Stimulated activated naive CD8-positive, alpha-beta T cell treated with anti-CD3 and anti-CD28 coated beads, Interleukin-15, Interleukin-2, amounts not matched to agents 100 ng/mL and 50 ng/mL, for 24 hours (primary cell): ENCODE measurements around the gene CRMP1.

Source experiments
- H3K27ac Mint-ChIP-seq: one replicate; pipeline ENCODE4 v1.8.0; 2021; ENCODE audit warnings: mild to moderate bottlenecking, mixed read lengths
- H3K27me3 Mint-ChIP-seq: one replicate; pipeline ENCODE4 v1.8.0; 2021; ENCODE audit warnings: mixed read lengths
- H3K36me3 Mint-ChIP-seq: one replicate; pipeline ENCODE4 v1.8.0; 2021; ENCODE audit warnings: low read depth, mixed read lengths
- H3K4me1 Mint-ChIP-seq: one replicate; pipeline ENCODE4 v1.8.0; 2021; ENCODE audit warnings: low read depth, mixed read lengths
- H3K4me3 Mint-ChIP-seq: one replicate; pipeline ENCODE4 v1.8.0; 2021; ENCODE audit warnings: mild to moderate bottlenecking, mixed read lengths
- H3K9me3 Mint-ChIP-seq: one replicate; pipeline ENCODE4 v1.8.0; 2021; ENCODE audit warnings: mixed read lengths

Gene CRMP1

GRCh38 chr4:5798946-5799345 is 93.9 kb downstream of the CRMP1 start:
- Mint-ChIP-seq H3K27me3 (peaks cover 3% of the 10 kb centered on the region), H3K4me3 (no peak overlapping the region), H3K36me3 (no peaks in the 10 kb centered on the region), H3K9me3 (peaks cover 7% of the 10 kb centered on the region), H3K27ac (no peak overlapping the region), H3K4me1 (no peaks in the 10 kb centered on the region)

DNA sequence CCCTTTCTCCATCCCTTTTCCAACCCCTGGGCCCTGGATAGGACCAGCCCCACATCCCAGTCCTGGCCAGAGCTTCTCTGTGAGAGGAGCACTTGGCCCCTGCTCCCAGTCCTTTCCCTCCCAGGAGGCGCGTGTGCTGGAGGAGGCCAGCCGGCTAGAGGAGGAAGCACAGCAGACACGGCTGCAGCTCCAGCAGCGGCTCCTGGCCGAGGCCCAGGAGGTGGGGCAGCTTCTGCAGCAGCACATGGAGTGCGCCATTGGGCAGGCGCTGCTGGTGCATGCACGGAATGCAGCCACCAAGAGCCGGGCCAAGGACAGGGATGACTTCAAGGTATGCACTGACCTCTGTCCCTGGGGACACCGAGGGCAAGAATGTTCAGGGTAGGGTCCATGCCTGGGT is 94.4 kb downstream of the CRMP1 start:
- peaks cover 7% of the 10 kb centered on the region for H3K9me3 Mint-ChIP-seq
- no peaks in the 10 kb centered on the region for H3K4me1 Mint-ChIP-seq
- H3K4me3 Mint-ChIP-seq, result no peak overlapping the region
- no peak overlapping the region for H3K27ac Mint-ChIP-seq
- H3K36me3 Mint-ChIP-seq, result no peaks in the 10 kb centered on the region
- peaks cover 3% of the 10 kb centered on the region for H3K27me3 Mint-ChIP-seq

DNA sequence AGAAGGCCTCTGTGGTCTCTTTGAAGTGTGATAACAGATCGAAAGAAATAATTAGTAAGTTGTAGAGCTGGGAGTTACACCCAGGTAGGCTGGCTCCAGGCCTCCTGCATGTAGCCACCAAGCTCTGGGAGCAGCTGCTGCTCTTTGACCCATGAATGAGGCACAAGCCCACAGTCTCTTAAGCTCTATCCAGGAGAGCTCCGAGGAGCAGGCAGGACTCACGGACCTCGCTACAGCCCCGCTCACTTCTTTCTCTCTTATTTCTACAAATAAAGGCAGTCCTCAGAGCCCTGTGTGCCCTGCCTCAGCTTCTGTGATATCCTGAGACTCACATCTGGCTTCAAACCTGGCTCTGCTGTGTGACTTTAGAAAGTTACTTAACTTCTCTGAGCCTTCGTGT is 95.0 kb downstream of the CRMP1 start:
- peaks cover 3% of the 10 kb centered on the region for H3K27me3 Mint-ChIP-seq
- H3K9me3 Mint-ChIP-seq, result peaks cover 7% of the 10 kb centered on the region
- no peaks in the 10 kb centered on the region for H3K4me1 Mint-ChIP-seq
- H3K27ac Mint-ChIP-seq, result no peak overlapping the region
- no peak overlapping the region for H3K4me3 Mint-ChIP-seq
- no peaks in the 10 kb centered on the region for H3K36me3 Mint-ChIP-seq

GRCh38 chr4:5796976-5797375 is 95.9 kb downstream of the CRMP1 start:
- Mint-ChIP-seq H3K27me3 (peaks cover 3% of the 10 kb centered on the region), H3K27ac (no peak overlapping the region), H3K36me3 (no peaks in the 10 kb centered on the region), H3K9me3 (peaks cover 7% of the 10 kb centered on the region), H3K4me1 (no peaks in the 10 kb centered on the region), H3K4me3 (no peak overlapping the region)

DNA sequence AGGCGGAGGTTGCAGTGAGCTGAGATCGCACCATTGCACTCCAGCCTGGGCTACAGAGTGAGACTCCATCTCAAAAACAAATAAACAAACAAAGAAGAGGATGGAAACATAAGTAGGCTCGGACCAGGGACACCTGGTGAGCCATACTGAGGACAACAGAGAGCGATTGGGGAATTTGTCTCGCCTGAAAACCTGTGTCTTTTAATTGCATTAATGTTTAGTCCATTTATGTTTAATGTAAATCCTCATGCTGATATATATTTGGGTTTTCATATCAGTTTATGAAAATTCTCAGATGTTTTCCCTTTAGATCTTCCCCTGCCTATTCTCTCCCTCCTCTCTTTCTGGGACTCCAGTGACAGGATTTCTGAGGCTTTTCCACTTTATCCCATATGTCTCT is 97.3 kb downstream of the CRMP1 start:
- peaks cover 3% of the 10 kb centered on the region for H3K27me3 Mint-ChIP-seq
- H3K9me3 Mint-ChIP-seq, result peaks cover 7% of the 10 kb centered on the region
- no peak overlapping the region for H3K4me3 Mint-ChIP-seq
- no peaks in the 10 kb centered on the region for H3K36me3 Mint-ChIP-seq
- no peaks in the 10 kb centered on the region for H3K4me1 Mint-ChIP-seq
- H3K27ac Mint-ChIP-seq, result no peak overlapping the region

DNA sequence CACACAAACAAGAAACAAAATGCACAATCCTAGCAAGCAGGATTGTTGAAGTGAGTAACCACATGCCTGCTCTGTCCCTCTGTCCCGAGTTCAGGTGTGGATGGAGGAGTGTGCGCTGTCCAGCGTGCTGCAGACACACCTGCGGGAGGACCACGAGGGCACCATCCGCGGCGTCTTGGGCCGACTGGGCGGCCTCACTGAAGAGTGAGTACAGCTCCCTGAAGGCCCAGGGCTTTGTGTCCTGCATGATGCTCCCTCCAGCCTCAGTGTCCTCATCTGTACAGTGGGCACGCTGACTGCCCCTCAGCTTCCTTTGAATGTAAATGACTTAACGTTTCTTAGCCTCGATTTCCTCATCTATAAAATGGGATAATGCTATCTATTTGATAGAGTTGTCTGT is 99.4 kb downstream of the CRMP1 start:
- Mint-ChIP-seq H3K27me3 (peaks cover 3% of the 10 kb centered on the region), H3K9me3 (peaks cover 7% of the 10 kb centered on the region), H3K4me3 (no peak overlapping the region), H3K4me1 (no peaks in the 10 kb centered on the region), H3K27ac (no peak overlapping the region), H3K36me3 (no peaks in the 10 kb centered on the region)

DNA sequence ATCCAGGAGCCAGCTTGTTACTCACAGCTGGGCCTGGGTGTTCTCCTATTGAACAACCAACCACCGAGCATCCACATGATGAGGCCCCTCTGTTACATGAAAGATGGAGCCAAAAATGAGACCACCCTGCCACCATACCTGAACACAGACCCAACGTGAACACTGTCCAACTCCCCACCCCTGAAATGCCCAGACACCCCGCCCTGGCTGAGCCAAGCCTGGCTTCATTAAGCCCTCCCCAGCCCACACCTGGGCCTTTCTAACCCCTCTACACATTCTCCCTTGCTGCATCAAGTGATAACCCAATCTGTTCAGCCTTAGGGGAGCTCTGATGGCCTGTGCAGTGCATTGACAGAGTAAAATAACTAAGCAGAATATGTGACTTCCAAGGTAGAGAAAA is 101.2 kb downstream of the CRMP1 start:
- no peak overlapping the region for H3K27ac Mint-ChIP-seq
- H3K9me3 Mint-ChIP-seq, result peaks cover 7% of the 10 kb centered on the region
- no peak overlapping the region for H3K4me3 Mint-ChIP-seq
- no peaks in the 10 kb centered on the region for H3K4me1 Mint-ChIP-seq
- H3K27me3 Mint-ChIP-seq, result no peaks in the 10 kb centered on the region
- no peaks in the 10 kb centered on the region for H3K36me3 Mint-ChIP-seq

DNA sequence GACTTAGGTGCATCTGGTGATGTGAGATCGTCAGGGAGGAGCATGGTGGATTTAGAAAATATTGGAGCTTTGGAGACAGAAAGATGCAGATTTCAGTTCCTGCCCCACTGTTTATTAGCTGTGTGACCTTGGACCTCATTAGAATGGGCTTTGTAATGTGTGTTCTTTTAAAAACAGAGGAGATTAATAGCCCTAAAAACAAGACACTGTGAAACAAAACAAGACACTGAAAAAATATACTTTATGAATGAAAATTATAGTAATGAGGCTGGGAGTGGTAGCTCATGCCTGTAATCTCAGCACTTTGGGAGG is 102.4 kb downstream of the CRMP1 start:
- no peaks in the 10 kb centered on the region for H3K36me3 Mint-ChIP-seq
- H3K4me3 Mint-ChIP-seq, result no peak overlapping the region
- no peaks in the 10 kb centered on the region for H3K4me1 Mint-ChIP-seq
- no peaks in the 10 kb centered on the region for H3K27me3 Mint-ChIP-seq
- no peak overlapping the region for H3K27ac Mint-ChIP-seq
- H3K9me3 Mint-ChIP-seq, result peaks cover 4% of the 10 kb centered on the region

- no peak overlapping the region for H3K27ac Mint-ChIP-seq
- H3K4me3 Mint-ChIP-seq, result no peak overlapping the region
- no peaks in the 10 kb centered on the region for H3K4me1 Mint-ChIP-seq
- no peaks in the 10 kb centered on the region for H3K36me3 Mint-ChIP-seq
- no peaks in the 10 kb centered on the region for H3K9me3 Mint-ChIP-seq
- no peaks in the 10 kb centered on the region for H3K27me3 Mint-ChIP-seq
These were observed 103.7 kb downstream of the CRMP1 start for GRCh38 chr4:5789141-5789540.

DNA sequence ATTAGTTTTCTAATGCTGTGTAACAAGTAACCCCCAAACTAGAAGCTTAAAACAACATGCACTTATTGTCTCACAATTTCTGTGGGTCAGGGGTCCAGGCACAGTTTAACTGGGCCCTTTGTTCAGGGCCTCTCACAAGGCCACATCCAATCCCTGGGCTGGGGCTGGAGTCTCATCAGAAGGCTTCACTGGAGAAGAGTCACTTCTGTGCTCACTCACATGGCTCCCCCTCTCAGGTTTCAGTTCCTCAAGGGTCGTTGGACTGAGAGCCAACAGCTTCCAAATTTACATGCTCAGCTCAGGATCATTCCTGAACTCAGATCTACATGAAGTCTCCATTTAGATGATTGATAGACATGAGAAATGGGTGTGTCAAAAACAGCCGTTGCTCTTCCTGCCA is 104.7 kb downstream of the CRMP1 start:
- H3K4me3 Mint-ChIP-seq, result no peak overlapping the region
- no peaks in the 10 kb centered on the region for H3K4me1 Mint-ChIP-seq
- H3K9me3 Mint-ChIP-seq, result no peaks in the 10 kb centered on the region
- no peaks in the 10 kb centered on the region for H3K27me3 Mint-ChIP-seq
- H3K36me3 Mint-ChIP-seq, result no peaks in the 10 kb centered on the region
- no peak overlapping the region for H3K27ac Mint-ChIP-seq

- Mint-ChIP-seq H3K36me3 (no peaks in the 10 kb centered on the region), H3K4me1 (no peaks in the 10 kb centered on the region), H3K27me3 (no peaks in the 10 kb centered on the region), H3K4me3 (no peak overlapping the region), H3K27ac (no peak overlapping the region), H3K9me3 (no peaks in the 10 kb centered on the region)
These were observed 105.6 kb downstream of the CRMP1 start for GRCh38 chr4:5787311-5787710.

DNA sequence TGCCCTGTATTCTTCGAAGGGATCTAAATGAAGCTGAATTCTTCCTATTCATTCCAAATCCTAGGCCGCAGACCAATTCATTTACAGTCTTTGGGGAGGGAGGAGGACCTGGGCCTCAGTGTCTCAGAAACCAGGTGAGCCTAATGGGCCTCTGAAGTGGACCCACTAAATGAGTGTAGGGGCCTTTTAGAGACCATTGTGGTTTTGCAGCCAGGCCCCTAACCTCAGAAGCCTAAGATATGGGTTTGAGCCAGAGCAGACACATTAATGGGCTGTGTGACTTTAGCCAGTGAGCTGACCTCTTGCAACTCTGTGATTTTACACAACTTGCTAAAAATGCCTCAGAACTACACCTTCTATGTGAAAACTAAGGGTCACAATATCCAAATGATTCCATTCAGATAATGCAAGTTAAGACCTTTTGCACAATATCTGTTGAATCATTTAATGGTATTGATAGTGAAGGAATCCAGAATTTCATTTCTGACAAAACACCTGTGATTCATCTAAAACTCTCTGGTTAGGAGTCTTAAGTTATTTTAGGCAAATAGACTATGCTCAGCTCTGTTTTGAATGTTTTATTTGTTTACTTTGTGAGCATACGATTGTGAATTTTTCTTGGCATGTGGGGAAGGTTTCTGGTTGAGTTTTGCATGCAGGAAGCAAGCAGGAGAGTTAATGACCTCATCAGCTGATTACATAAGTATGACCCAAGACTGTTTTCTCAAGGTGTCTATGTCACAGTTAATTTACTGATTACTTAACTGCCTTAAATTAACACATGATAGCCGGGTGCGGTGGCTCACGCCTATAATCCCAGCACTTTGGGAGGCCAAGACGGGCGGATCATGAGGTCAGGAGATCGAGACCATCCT is 106.8 kb downstream of the CRMP1 start:
- Mint-ChIP-seq H3K27me3 (no peaks in the 10 kb centered on the region), H3K9me3 (no peaks in the 10 kb centered on the region), H3K27ac (no peak overlapping the region), H3K4me3 (no peak overlapping the region), H3K4me1 (no peaks in the 10 kb centered on the region), H3K36me3 (no peaks in the 10 kb centered on the region)

- H3K27me3 Mint-ChIP-seq, result no peaks in the 10 kb centered on the region
- no peak overlapping the region for H3K4me3 Mint-ChIP-seq
- H3K9me3 Mint-ChIP-seq, result no peaks in the 10 kb centered on the region
- no peak overlapping the region for H3K27ac Mint-ChIP-seq
- H3K36me3 Mint-ChIP-seq, result no peaks in the 10 kb centered on the region
- H3K4me1 Mint-ChIP-seq, result no peaks in the 10 kb centered on the region
These were observed 107.8 kb downstream of the CRMP1 start for GRCh38 chr4:5784960-5785611.

DNA sequence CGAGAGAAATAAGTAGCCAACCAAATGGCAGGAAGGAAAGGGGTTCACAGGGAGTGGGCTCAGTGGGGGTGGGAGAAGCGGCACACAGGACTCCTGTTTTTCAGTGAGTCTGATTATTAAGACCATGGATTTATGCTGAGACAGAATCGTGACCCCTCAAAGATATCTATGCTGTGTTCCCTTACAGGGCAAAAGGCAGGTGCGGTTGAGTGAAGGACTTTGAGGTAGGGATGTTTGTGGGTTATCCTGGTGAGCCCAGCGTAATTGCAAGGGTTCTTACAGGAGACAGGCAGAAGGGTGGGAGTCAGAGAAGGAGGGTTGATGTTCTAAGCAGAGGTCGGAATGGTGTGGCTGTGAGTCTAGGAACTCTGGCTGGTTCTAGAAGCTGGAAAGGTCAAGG is 108.9 kb downstream of the CRMP1 start:
- no peaks in the 10 kb centered on the region for H3K4me1 Mint-ChIP-seq
- no peak overlapping the region for H3K27ac Mint-ChIP-seq
- no peaks in the 10 kb centered on the region for H3K27me3 Mint-ChIP-seq
- no peaks in the 10 kb centered on the region for H3K9me3 Mint-ChIP-seq
- H3K4me3 Mint-ChIP-seq, result no peak overlapping the region
- H3K36me3 Mint-ChIP-seq, result no peaks in the 10 kb centered on the region

GRCh38 chr4:5783486-5783885 is 109.4 kb downstream of the CRMP1 start:
- H3K27ac Mint-ChIP-seq, result no peak overlapping the region
- no peaks in the 10 kb centered on the region for H3K36me3 Mint-ChIP-seq
- H3K9me3 Mint-ChIP-seq, result no peaks in the 10 kb centered on the region

More at GRCh38 chr4:5783486-5783885, 109.4 kb downstream of the CRMP1 start:
- Mint-ChIP-seq H3K27me3 (no peaks in the 10 kb centered on the region), H3K4me1 (no peaks in the 10 kb centered on the region), H3K4me3 (no peak overlapping the region)
